Measurements from ENCODE around the gene KCNMA1.

DNA sequence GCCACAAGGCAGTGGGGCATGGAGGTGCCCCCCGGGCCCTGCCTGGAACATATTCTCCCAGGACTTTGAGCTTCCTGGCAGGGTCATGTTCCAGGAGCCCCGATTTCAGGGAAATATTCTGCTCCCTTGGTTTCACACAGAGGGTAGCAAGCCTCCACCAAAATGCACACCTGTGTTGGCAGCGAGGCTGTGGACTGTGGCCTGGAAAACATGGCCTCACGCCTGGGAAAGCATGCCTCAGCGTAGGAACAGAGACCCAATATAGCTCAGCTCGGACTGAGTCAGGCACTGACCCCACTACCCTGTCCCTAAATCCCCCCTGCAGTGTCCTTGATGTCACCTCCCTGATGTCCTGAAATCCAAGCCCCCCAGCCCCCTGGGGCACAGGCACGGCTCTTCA lies 92.0 kb downstream of the KCNMA1 start:
- TF ChIP-seq, protein P1, sequence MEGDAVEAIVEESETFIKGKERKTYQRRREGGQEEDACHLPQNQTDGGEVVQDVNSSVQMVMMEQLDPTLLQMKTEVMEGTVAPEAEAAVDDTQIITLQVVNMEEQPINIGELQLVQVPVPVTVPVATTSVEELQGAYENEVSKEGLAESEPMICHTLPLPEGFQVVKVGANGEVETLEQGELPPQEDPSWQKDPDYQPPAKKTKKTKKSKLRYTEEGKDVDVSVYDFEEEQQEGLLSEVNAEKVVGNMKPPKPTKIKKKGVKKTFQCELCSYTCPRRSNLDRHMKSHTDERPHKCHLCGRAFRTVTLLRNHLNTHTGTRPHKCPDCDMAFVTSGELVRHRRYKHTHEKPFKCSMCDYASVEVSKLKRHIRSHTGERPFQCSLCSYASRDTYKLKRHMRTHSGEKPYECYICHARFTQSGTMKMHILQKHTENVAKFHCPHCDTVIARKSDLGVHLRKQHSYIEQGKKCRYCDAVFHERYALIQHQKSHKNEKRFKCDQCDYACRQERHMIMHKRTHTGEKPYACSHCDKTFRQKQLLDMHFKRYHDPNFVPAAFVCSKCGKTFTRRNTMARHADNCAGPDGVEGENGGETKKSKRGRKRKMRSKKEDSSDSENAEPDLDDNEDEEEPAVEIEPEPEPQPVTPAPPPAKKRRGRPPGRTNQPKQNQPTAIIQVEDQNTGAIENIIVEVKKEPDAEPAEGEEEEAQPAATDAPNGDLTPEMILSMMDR (conservative IDR thresholded peaks at IDR 0.05; ENCODE audit: low read depth, low read length), result no peak
- no peak for TF ChIP-seq EZH2phosphoT487 (IDR thresholded peaks at IDR 0.05; ENCODE audit: borderline replicate concordance, low read length)

All from PC-3 (cell line).